Measurements from ENCODE around the gene AKAP14. TPM values are rescaled to one million over a fixed set of nuclear protein-coding genes. Genes with fewer than 3 reads are reported as not detected.
A peak's percentile ranks its signal among the peaks of the same experiment; 100 is the strongest.
"Not testable (repeated sequence)": the region's sequence is repeated elsewhere in the genome, so short reads cannot be mapped to it uniquely, and the experiment has no call there.

Gene AKAP14
- total RNA-seq, 2 donors from 2014 or later: 0.66 TPM; not detected in 1

GRCh38 chrX:119900976-119901375 is 5.3 kb downstream of the AKAP14 start:
- ATAC-seq (no peak), DNase-seq (ENCODE audit: low spot score in 2 of 2) (no peak)
- Mint-ChIP-seq H3K27ac (peak overlapping the region in 1 of 2 donors; percentile 63), H3K36me3 (no peaks in the 10 kb centered on the region), H3K9me3 (no peaks in the 10 kb centered on the region)

- ATAC-seq (no peak), DNase-seq (ENCODE audit: low spot score in 2 of 2) (no peak)
- H3K27ac Mint-ChIP-seq: no peak overlapping the region
- no peaks in the 10 kb centered on the region for H3K36me3 Mint-ChIP-seq
- H3K9me3 Mint-ChIP-seq: no peaks in the 10 kb centered on the region
Measured at GRCh38 chrX:119916310-119916709, 20.6 kb downstream of the AKAP14 start.

GRCh38 chrX:119917877-119918276 is 22.2 kb downstream of the AKAP14 start:
- DNase-seq (ENCODE audit: low spot score in 2 of 2) (no peak), ATAC-seq (no peak)
- Mint-ChIP-seq H3K9me3 (no peaks in the 10 kb centered on the region), H3K36me3 (no peaks in the 10 kb centered on the region), H3K27ac (no peak overlapping the region)

DNA sequence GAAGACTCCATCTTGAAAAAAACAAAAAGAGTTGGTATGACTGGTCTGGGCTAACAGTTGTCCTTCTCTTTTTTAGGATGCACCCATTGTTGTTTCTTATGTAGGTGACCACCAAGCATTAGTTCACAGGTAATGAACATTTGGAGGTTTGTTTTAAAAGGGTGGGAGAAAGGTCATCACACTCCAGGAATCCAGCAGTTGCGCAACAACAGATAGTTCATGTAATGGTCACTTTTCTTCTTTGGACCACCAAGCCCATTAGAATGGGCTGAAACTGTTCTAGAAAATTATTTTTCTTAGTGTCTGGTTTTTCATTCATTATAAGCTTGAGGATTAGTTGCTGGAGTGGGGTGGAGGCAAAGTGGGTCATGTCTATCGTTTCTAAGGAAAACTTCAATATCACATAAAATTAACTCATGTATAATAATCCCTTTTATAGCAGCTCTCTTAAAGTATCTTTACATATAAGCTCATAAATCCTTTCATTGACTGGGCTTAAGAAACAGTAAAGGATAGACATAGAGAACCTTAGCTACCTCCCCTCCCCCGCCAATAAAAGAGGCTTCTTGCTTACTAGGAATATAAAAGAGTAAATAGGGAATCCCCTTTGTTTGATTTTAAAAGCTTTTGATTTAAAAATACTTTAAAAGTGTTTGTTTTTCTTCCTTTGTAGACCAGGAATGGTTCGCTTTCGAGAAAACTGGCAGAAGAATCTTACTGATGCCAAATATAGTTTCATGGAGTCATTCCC is 24.3 kb downstream of the AKAP14 start:
- Mint-ChIP-seq H3K9me3 (no peaks in the 10 kb centered on the region), H3K36me3 (peaks cover 1% of the 10 kb centered on the region in 2 donors), H3K27ac (no peak overlapping the region)
- ATAC-seq (no peak), DNase-seq (ENCODE audit: low spot score in 2 of 2) (no peak)

DNA sequence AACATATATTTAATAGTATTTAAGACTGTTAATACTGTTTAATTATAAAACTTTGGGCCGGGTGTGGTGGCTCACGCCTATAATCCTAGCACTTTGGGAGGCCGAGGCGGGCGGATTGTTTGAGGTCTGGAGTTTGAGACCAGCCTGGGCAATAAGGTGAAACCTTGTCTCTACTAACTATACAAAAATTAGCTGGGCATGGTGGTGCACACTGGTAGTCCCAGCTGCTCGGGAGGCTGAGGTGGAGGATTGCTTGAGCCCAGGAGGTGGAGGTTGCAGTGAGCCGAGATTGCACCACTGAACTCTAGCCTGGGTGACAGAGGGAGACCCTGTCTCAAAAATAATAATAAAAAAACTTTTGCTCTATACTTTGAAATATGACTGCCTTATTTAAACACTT is 26.7 kb downstream of the AKAP14 start:
- not testable (repeated sequence) for DNase-seq (ENCODE audit: low spot score in 2 of 2); ATAC-seq; H3K27ac Mint-ChIP-seq; H3K9me3 Mint-ChIP-seq; H3K36me3 Mint-ChIP-seq

GRCh38 chrX:119935215-119935874 is 39.7 kb downstream of the AKAP14 start:
- no peak for DNase-seq (ENCODE audit: low spot score in 2 of 2)
- ATAC-seq: no peak
- peak overlapping the region in 1 of 2 donors; percentile 52 for H3K27ac Mint-ChIP-seq
- no peaks in the 10 kb centered on the region for H3K9me3 Mint-ChIP-seq
- peaks cover 0 to 8% of the 10 kb centered on the region in 2 donors for H3K36me3 Mint-ChIP-seq

- ATAC-seq: no peak
- Mint-ChIP-seq H3K27ac (no peak overlapping the region), H3K36me3 (peaks cover 7 to 10% of the 10 kb centered on the region in 2 donors), H3K9me3 (no peaks in the 10 kb centered on the region)
- no peak for DNase-seq (ENCODE audit: low spot score in 2 of 2)
Measured at GRCh38 chrX:119941336-119941735, 45.6 kb downstream of the AKAP14 start.

DNA sequence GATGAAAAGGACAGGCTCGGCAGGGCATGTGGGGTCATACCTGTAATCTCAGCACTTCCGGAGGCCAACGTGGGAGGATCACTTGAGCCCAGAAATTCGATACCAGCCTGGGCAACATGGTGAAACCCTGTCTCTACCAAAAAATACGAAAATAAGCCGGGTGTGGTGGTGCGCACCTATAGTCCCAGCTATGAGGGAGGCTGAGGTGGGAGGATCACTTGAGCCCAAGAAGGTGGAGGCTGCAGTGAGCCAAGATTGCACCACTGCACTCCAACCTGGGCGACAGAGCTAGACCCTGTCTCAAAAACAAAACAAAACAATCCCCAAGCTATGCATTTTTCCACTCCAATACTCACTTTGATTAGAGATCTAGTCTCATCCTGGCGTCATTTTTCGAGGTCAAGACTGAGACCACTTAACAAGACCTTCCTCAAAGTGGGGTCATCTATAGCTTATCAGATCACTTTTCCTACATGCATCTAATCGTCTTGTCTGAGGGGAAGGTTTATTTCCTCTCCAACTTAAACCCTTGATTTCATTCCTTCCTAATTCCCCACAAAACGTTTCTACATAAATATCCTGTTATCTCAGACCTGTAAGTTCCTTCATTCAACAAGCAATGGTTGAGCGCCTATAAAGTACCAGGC is 46.6 kb downstream of the AKAP14 start:
- peaks cover 7 to 10% of the 10 kb centered on the region in 2 donors for H3K36me3 Mint-ChIP-seq
- ATAC-seq (no peak), DNase-seq (ENCODE audit: low spot score in 2 of 2) (no peak)
- H3K27ac Mint-ChIP-seq: peak overlapping the region; percentile 97 to 98
- H3K9me3 Mint-ChIP-seq: no peaks in the 10 kb centered on the region

DNA sequence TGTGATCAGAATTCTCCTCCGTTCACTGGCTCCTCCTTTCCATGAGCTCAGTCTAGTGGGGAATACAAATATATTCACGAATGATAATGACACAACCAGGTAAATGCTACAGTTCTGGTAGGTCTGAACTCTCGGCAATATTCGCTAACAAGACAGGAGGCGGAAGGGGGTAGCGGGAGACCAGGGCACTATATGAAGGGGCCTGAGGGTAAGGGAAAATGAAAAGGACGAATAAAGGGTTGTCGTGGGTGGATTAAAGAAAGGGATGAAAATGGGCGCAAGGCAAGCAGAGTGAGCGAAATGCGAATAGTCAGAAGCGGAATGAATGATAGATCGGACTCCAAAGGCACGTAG is 47.1 kb downstream of the AKAP14 start:
- peak in 1 of 2 donors; percentile 5 for DNase-seq (ENCODE audit: low spot score in 2 of 2)
- no peaks in the 10 kb centered on the region for H3K9me3 Mint-ChIP-seq
- peak overlapping the region; percentile 97 to 98 for H3K27ac Mint-ChIP-seq
- ATAC-seq: peak in 1 of 2 donors; percentile 15
- H3K36me3 Mint-ChIP-seq: peaks cover 7 to 10% of the 10 kb centered on the region in 2 donors

DNA sequence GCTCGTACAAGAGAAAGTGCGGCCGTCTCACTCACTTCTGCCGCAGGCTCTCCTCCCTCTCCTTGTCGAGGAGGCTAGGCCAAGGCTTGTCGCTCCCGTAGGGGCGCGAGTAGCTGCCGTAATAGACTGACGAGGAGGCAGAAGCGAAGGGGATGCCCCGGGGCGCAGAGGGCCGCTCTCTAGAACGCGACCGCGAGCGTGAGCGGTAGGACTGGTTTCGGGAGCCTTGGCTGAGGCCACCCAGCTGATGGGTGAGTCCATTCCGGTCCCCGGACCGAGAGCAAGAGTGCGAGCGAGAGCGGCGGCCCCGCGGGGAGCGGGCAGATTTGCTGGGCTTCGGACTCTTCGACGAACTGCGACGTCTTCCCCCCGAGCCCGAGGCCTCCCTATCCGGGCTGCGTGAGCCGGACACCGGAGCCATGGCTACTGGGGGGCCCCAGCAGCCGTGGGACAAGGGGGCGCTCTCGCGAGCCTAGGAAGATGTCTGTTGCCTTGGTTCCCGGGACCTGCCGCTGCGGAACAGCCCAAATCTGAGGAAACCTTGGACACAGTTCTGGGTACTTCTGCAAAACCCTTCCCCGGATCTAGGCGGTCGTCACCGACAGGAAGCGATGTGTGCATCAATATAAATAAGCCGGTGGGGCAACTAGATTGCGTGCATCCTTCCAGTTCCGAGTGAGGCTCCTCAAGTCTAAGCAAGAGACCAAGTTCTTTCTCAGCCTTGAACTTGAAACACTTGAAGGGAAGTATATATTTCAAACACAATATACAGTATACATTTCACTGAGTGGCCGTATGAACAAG is 47.7 kb downstream of the AKAP14 start, which contains the start of gene NKAP:
Gene NKAP, minus strand, starts transcription at position 567 of the 804 bp plus-strand sequence. Its CDS starts 146 bp downstream, at position 421.
- H3K27ac Mint-ChIP-seq: peak within 1 kb of the TSS; percentile 97 to 98
- no peaks in the 10 kb centered on the region for H3K9me3 Mint-ChIP-seq
- H3K36me3 Mint-ChIP-seq: peaks cover 7 to 10% of the 10 kb centered on the region in 2 donors
- DNase-seq (ENCODE audit: low spot score in 2 of 2) (peak; percentile 78 to 82), ATAC-seq (peak; percentile 89 to 95)

GRCh38 chrX:119945481-119945880 is 49.8 kb downstream of the AKAP14 start:
- Mint-ChIP-seq H3K36me3 (peaks cover 7 to 10% of the 10 kb centered on the region in 2 donors), H3K9me3 (no peaks in the 10 kb centered on the region), H3K27ac (no peak overlapping the region)
- no peak for ATAC-seq
- DNase-seq (ENCODE audit: low spot score in 2 of 2): no peak

- no peaks in the 10 kb centered on the region for H3K36me3 Mint-ChIP-seq
- no peaks in the 10 kb centered on the region for H3K9me3 Mint-ChIP-seq
- ATAC-seq: no peak
- H3K27ac Mint-ChIP-seq: no peak overlapping the region
- no peak for DNase-seq (ENCODE audit: low spot score in 2 of 2)
Measured at GRCh38 chrX:119948381-119948780, 52.7 kb downstream of the AKAP14 start.

DNA sequence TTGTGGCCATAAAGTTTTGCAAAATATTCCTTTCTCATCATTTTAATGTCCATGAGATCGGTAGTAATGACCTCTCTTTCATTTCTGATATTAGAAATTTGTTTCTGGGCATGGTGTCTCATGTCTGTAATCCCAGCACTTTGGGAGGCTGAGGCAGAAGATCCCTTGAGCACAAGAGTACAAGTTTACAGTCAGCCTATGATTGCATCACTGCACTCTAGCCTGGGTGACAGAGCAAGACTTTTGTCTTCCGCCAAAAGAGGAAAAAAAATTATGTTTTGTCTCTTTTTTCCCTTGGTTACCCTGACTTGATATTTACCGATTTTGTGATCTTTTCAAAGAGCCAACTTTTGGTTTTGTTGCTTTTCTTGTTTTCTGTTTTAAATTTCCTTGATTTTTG is 58.7 kb downstream of the AKAP14 start:
- no peaks in the 10 kb centered on the region for H3K9me3 Mint-ChIP-seq
- H3K36me3 Mint-ChIP-seq: no peaks in the 10 kb centered on the region
- H3K27ac Mint-ChIP-seq: no peak overlapping the region
- DNase-seq (ENCODE audit: low spot score in 2 of 2): no peak
- no peak for ATAC-seq

DNA sequence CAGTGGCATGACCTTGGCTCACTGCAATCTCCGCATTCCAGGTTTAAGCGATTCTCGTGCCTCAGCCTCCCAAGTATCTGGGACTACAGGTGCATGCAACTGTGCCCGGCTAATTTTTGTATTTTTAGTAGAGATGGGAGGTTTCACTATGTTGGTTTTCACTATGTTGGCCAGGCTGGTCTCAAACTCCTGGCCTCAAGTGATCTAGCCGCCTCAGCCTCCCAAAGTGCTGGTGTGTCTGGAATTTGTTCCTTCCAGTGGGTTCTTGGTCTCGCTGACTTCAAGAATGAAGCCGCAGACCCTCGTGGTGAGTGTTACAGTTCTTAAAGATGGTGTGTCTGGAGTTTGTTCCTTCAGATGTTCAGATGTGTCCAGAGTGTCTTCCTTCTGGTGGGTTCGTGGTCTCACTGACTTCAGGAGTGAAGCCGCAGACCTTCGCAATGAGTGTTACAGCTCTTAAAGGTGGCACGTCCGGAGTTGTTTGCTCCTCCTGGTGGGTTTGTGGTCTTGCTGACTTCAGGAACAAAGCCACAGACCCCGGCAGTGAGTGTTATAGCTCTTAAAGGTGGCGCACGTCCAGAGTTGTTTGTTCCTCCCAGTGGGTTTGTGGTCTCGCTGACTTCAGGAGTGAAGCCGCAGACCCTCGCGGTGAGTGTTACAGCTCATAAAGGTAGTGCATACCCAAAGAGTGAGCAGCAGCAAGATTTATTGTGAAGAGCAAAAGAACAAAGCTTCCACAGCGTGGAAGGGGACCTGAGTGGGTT is 60.3 kb downstream of the AKAP14 start:
- peak overlapping the region in 1 of 2 donors; percentile 56 for H3K27ac Mint-ChIP-seq
- H3K36me3 Mint-ChIP-seq, H3K9me3 Mint-ChIP-seq: not testable (repeated sequence)
- ATAC-seq (peak; percentile 81 to 82), DNase-seq (ENCODE audit: low spot score in 2 of 2) (peak; percentile 18 to 76)

DNA sequence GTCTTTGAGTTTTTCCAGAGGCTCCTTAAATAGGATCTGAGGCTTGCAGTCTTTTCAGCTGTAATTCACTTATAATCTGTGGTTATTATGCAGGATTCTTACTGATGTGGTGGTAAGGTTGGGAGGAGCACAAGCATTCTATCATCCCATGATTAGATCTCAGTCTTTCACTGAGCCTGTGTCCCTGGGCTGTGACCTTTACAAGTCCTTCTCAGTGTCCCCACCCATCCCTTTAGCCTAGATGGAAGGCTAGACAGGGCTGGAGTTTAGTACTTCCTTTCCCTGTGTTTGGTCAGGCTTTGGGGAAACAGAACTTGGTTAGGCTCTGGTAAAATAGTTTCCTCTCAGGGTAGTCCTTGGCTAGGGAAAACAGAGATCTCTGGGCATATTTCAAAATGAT is 64.9 kb downstream of the AKAP14 start:
- ATAC-seq (no peak), DNase-seq (ENCODE audit: low spot score in 2 of 2) (no peak)
- Mint-ChIP-seq H3K27ac (no peak overlapping the region), H3K9me3 (no peaks in the 10 kb centered on the region), H3K36me3 (no peaks in the 10 kb centered on the region)

GRCh38 chrX:119966837-119967236 is 71.1 kb downstream of the AKAP14 start:
- not testable (repeated sequence) for ATAC-seq; H3K36me3 Mint-ChIP-seq; H3K27ac Mint-ChIP-seq; DNase-seq (ENCODE audit: low spot score in 2 of 2); H3K9me3 Mint-ChIP-seq
